GM20000 (cell line): ENCODE measurements around the gene NANS.
"Not testable (repeated sequence)": the region's sequence is repeated elsewhere in the genome, so short reads cannot be mapped to it uniquely, and the experiment has no call there.

Experiments used
- DNase-seq: peaks from one replicate; pipeline ENCODE4 v3.0.0; 2012; ENCODE audit warnings: low spot score
- TF ChIP-seq, protein P1 (sequence below): IDR thresholded peaks from 2 replicates; pipeline ENCODE4 v1.5.1; 2012; ENCODE audit warnings: mild to moderate bottlenecking, control low read depth; ENCODE audit errors: extremely low read depth, missing control alignments

NANS gene

DNA sequence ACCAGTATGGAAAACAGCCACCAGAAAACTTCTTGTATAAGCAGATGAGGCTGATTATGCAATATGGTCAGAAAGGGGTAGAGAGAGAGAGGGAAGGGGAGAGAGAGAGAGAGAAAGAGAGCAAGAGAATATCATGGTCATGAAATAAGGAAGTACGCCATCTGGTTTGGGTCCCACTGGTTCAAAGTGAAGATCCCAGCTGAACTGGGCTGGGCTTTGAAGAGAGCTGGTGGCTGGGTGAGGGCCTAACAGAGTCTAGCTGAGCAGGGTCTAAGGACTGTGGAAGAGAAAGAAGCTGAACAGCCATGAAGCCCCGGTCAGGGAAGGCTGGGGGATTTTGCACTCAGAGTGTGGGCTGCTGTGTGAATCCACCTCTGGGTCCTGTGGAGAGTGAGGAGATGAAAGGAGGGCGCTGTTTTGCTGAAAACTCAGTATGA is 47.9 kb downstream of the NANS start:
- DNase-seq: no peak
- TF ChIP-seq, protein P1, sequence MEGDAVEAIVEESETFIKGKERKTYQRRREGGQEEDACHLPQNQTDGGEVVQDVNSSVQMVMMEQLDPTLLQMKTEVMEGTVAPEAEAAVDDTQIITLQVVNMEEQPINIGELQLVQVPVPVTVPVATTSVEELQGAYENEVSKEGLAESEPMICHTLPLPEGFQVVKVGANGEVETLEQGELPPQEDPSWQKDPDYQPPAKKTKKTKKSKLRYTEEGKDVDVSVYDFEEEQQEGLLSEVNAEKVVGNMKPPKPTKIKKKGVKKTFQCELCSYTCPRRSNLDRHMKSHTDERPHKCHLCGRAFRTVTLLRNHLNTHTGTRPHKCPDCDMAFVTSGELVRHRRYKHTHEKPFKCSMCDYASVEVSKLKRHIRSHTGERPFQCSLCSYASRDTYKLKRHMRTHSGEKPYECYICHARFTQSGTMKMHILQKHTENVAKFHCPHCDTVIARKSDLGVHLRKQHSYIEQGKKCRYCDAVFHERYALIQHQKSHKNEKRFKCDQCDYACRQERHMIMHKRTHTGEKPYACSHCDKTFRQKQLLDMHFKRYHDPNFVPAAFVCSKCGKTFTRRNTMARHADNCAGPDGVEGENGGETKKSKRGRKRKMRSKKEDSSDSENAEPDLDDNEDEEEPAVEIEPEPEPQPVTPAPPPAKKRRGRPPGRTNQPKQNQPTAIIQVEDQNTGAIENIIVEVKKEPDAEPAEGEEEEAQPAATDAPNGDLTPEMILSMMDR: no peak

DNA sequence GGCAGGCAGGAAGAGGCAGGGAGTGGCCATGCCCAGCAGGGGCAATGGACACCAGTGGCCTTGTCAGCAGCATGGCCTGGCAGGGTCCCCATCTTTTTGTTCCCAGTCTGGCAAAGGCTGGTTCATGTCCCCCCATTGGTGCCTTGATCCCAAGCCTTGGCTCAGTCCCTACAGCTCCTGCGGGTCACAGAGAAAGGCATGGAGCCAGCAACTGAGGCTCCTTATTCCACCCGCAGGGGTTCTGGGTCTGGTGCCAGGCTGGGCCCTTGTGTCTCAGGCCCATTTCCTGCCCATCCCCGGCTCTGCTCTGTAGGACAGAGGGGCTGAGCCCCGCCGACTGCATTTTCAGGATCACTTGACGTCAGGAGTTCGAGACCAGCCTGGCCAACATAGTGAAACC is 48.5 kb downstream of the NANS start:
- TF ChIP-seq, protein P1: no peak
- DNase-seq: no peak

GRCh38 chr9:98107926-98108325 is 51.4 kb downstream of the NANS start:
- DNase-seq: no peak

GRCh38 chr9:98108531-98109031 is 52.0 kb downstream of the NANS start:
- DNase-seq: peak; percentile 58
- TF ChIP-seq, protein P1: no peak

More at GRCh38 chr9:98107926-98108325, 51.4 kb downstream of the NANS start:
- TF ChIP-seq, protein P1: no peak

- DNase-seq: no peak
Observed at GRCh38 chr9:98109052-98109451, 52.5 kb downstream of the NANS start.

DNA sequence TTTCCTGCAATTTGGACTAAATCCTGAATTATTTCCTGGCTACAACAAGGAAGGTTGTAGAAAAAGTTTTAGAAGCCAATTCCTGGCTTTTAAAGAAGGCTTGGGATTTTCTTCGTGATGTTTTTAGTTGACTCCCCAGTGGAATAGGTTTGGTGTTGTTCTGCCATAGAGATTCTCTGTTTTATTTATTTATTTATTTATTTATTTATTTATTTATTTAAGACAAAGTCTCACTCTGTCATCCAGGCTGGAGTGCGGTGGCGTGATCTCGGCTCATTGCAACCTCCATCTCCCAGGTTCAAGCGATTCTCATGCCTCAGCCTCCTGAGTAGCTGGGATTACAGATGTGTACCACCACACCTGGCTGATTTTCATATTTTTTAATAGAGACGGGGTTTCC is 60.6 kb downstream of the NANS start:
- DNase-seq: not testable (repeated sequence)

More at GRCh38 chr9:98109052-98109451, 52.5 kb downstream of the NANS start:
- TF ChIP-seq, protein P1: no peak

- DNase-seq: peak; percentile 84
- TF ChIP-seq, protein P1: peak; percentile 21
Observed at GRCh38 chr9:98117984-98118639, 61.6 kb downstream of the NANS start.
